ENCODE data around the gene AP3S2. TPM values are rescaled to one million over a fixed set of nuclear protein-coding genes. Genes with fewer than 3 reads are reported as not detected.
"Not testable (repeated sequence)": the region's sequence is repeated elsewhere in the genome, so short reads cannot be mapped to it uniquely, and the experiment has no call there.

AP3S2 gene
- total RNA-seq, 1 donor from 2014 or later, result 16.0 TPM

DNA sequence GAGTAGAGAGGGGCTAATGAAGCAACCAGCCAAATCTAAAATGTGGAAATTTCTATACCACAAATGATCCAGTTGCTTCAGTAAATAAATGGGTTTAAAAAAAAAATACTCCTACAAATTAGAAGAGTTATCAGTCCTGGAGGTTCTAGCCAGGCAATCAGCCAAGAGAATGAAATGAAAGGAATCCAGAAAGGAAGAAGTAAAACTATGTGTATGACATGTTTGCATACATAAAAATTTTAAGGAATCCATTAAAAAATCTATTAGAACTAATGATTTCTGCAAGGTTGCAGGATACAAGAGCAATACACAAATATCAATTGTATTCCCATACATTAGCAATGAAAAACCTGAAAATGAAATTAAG, 108.0 kb downstream of the AP3S2 start:
- Histone ChIP-seq H3K36me3 (no peaks in the 10 kb centered on the region), H3K27ac (no peak overlapping the region), H3K4me3 (no peak overlapping the region), H3K9me3 (peaks cover 3 to 10% of the 10 kb centered on the region in 2 donors), H3K27me3 (no peaks in the 10 kb centered on the region), H3K4me1 (no peaks in the 10 kb centered on the region)
- intact Hi-C loops (cut with DNase I), result no loop called here
- no peak for DNase-seq (ENCODE audit: low spot score in 2 of 2)
- TF ChIP-seq, protein P1, sequence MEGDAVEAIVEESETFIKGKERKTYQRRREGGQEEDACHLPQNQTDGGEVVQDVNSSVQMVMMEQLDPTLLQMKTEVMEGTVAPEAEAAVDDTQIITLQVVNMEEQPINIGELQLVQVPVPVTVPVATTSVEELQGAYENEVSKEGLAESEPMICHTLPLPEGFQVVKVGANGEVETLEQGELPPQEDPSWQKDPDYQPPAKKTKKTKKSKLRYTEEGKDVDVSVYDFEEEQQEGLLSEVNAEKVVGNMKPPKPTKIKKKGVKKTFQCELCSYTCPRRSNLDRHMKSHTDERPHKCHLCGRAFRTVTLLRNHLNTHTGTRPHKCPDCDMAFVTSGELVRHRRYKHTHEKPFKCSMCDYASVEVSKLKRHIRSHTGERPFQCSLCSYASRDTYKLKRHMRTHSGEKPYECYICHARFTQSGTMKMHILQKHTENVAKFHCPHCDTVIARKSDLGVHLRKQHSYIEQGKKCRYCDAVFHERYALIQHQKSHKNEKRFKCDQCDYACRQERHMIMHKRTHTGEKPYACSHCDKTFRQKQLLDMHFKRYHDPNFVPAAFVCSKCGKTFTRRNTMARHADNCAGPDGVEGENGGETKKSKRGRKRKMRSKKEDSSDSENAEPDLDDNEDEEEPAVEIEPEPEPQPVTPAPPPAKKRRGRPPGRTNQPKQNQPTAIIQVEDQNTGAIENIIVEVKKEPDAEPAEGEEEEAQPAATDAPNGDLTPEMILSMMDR (IDR thresholded peaks at IDR 0.05), result no peak

GRCh38 chr15:89785064-89785773, 108.6 kb downstream of the AP3S2 start:
- intact Hi-C loops (cut with DNase I), result no loop called here
- no peaks in the 10 kb centered on the region for H3K36me3 ChIP-seq
- no peak overlapping the region for H3K4me3 ChIP-seq
- no peaks in the 10 kb centered on the region for H3K4me1 ChIP-seq
- no peak overlapping the region for H3K27ac ChIP-seq
- no peaks in the 10 kb centered on the region for H3K27me3 ChIP-seq
- H3K9me3 ChIP-seq, result peaks cover 3 to 10% of the 10 kb centered on the region in 2 donors
- DNase-seq (ENCODE audit: low spot score in 2 of 2), result no peak
- TF ChIP-seq, protein P1 (IDR thresholded peaks at IDR 0.05), result no peak

DNA sequence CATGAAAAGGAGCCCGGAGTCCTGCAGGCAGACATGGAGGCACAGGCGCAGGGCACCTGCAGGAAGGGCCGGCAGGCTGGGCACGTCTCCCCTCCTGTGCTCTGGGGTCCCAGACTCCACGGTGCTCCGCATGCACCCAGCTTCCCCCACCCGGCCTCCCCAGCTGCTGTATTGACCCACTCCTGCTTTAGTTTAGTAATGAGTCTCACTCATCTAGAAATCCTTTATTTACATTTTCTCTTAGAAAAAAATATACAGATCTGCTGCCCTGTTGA, 109.2 kb downstream of the AP3S2 start:
- peaks cover 3 to 10% of the 10 kb centered on the region in 2 donors for H3K9me3 ChIP-seq
- no peaks in the 10 kb centered on the region for H3K27me3 ChIP-seq
- no peak for DNase-seq (ENCODE audit: low spot score in 2 of 2)
- TF ChIP-seq, protein P1 (IDR thresholded peaks at IDR 0.05), result no peak
- no peak overlapping the region for H3K27ac ChIP-seq
- intact Hi-C loops (cut with DNase I), result no loop called here
- H3K4me3 ChIP-seq, result no peak overlapping the region
- no peaks in the 10 kb centered on the region for H3K4me1 ChIP-seq
- no peaks in the 10 kb centered on the region for H3K36me3 ChIP-seq

GRCh38 chr15:89783861-89784685, 109.7 kb downstream of the AP3S2 start:
- no peaks in the 10 kb centered on the region for H3K27me3 ChIP-seq
- no peak overlapping the region for H3K4me3 ChIP-seq
- peaks cover 3 to 10% of the 10 kb centered on the region in 2 donors for H3K9me3 ChIP-seq
- no peak for DNase-seq (ENCODE audit: low spot score in 2 of 2)
- no peaks in the 10 kb centered on the region for H3K36me3 ChIP-seq
- TF ChIP-seq, protein P1 (IDR thresholded peaks at IDR 0.05), result no peak
- intact Hi-C loops (cut with DNase I), result no loop called here
- no peaks in the 10 kb centered on the region for H3K4me1 ChIP-seq
- no peak overlapping the region for H3K27ac ChIP-seq

- Histone ChIP-seq H3K4me1 (no peaks in the 10 kb centered on the region), H3K27ac (no peak overlapping the region), H3K9me3 (peaks cover 0 to 8% of the 10 kb centered on the region in 2 donors), H3K36me3 (no peaks in the 10 kb centered on the region), H3K4me3 (no peak overlapping the region), H3K27me3 (no peaks in the 10 kb centered on the region)
- TF ChIP-seq, protein P1 (IDR thresholded peaks at IDR 0.05), result no peak
- no peak for DNase-seq (ENCODE audit: low spot score in 2 of 2)
- intact Hi-C loops (cut with DNase I), result no loop called here
Observed at GRCh38 chr15:89783111-89783860, 110.5 kb downstream of the AP3S2 start.

- H3K4me3 ChIP-seq; H3K27ac ChIP-seq; intact Hi-C loops (cut with DNase I); H3K9me3 ChIP-seq; DNase-seq (ENCODE audit: low spot score in 2 of 2); H3K36me3 ChIP-seq; H3K4me1 ChIP-seq; H3K27me3 ChIP-seq: not testable (repeated sequence)
Observed at GRCh38 chr15:89782619-89782950, 111.2 kb downstream of the AP3S2 start.
